ENCODE measurements around the gene ARHGEF25. TPM values are rescaled to one million over a fixed set of nuclear protein-coding genes. Genes with fewer than 3 reads are reported as not detected.

Gene ARHGEF25
- polyA plus RNA-seq, 2 of the 4 experiments (the other 2 are of a cell fraction): 9.3 to 13.8 TPM

DNA sequence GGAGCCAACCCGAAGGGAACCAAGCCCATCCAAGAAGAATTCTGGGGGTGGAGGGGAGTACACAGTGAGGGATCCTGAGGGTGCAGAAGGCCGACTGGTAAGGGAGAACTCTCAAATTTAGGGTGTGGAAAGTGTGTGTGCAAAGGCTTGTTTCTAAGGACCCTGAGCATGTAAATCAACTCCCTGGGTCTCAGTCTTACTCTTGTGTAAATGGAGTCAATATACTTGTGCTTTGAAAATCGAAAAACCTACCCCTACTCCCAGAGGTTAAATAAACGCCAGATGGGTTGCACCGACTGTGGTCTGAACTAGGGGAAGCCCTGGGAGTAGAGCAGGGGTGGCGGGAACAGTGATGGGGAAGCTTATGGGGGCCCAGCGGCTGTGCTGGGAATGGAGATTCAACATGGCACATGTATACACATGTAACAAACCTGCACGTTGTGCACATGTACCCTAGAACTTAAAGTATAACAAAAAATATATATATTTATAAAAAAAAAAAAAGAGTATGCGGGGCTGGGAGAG lies 15.7 kb downstream of the ARHGEF25 start:
- ATAC-seq (no peak), DNase-seq (ENCODE audit: low read depth in 1 of 2, low spot score in 1 of 2) (no peak), FAIRE-seq (no peak)
- no peak overlapping the region for H3K4me2 ChIP-seq
- no peak for TF ChIP-seq HOXB5 (CRISPR knock-in tag; IDR thresholded peaks at IDR 0.05)
- TF ChIP-seq RARB (CRISPR knock-in tag; IDR thresholded peaks at IDR 0.05): no peak
- TF ChIP-seq, protein P1, sequence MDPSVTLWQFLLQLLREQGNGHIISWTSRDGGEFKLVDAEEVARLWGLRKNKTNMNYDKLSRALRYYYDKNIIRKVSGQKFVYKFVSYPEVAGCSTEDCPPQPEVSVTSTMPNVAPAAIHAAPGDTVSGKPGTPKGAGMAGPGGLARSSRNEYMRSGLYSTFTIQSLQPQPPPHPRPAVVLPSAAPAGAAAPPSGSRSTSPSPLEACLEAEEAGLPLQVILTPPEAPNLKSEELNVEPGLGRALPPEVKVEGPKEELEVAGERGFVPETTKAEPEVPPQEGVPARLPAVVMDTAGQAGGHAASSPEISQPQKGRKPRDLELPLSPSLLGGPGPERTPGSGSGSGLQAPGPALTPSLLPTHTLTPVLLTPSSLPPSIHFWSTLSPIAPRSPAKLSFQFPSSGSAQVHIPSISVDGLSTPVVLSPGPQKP (IDR thresholded peaks at IDR 0.05; ENCODE audit: low read depth, low read length): no peak
- TF ChIP-seq GATA3 (IDR thresholded peaks at IDR 0.05; ENCODE audit: borderline replicate concordance): no peak
- TF ChIP-seq PHF8 (IDR thresholded peaks at IDR 0.05; ENCODE audit: borderline replicate concordance, low read depth): no peak
- CTCF ChIA-PET: interaction anchor here (0.6 to 5.5 kb wide), 6 partner anchors 11 to 130 kb away, joined by 3 to 62 read pairs (median 4); no protein-coding TSS in a partner anchor
- no peak overlapping the region for H3K27ac ChIP-seq
- POLR2A ChIA-PET: no interaction called here
- H3K4me3 ChIP-seq: no peak overlapping the region
- peaks cover 6% of the 10 kb centered on the region; the same call in 2 of the 3 replicates for H3K4me1 ChIP-seq
- 83% methylated on average over 9 of the region's 9 CpGs for WGBS (ENCODE audit: missing lambda C conversion rate)
- no peaks in the 10 kb centered on the region for H3K9me3 ChIP-seq

GRCh38 chr12:57627501-57628279 lies 16.5 kb downstream of the ARHGEF25 start:
- Histone ChIP-seq H3K4me2 (no peak overlapping the region), H3K9me3 (no peaks in the 10 kb centered on the region), H3K4me3 (no peak overlapping the region), H3K4me1 (peaks cover 5% of the 10 kb centered on the region; the same call in 2 of the 3 replicates), H3K27ac (no peak overlapping the region)
- no peak for DNase-seq (ENCODE audit: low read depth in 1 of 2, low spot score in 1 of 2)
- ChIA-PET POLR2A (interaction anchor here (0.9 kb wide), 1 partner anchor 15 kb away, joined by 3 read pairs; no protein-coding TSS in a partner anchor), CTCF (interaction anchor here (0.6 to 5.5 kb wide), 8 partner anchors 8 to 169 kb away, joined by 3 to 62 read pairs (median 4); no protein-coding TSS in a partner anchor)
- FAIRE-seq: no peak
- 94% methylated on average over 66 of the region's 67 CpGs for WGBS (ENCODE audit: missing lambda C conversion rate)
- TF ChIP-seq MAX (IDR thresholded peaks at IDR 0.05) (no peak), RNF2 (IDR thresholded peaks at IDR 0.05; ENCODE audit: borderline replicate concordance, low read depth) (no peak), KDM5A (IDR thresholded peaks at IDR 0.05) (no peak), ZC3H11A (IDR thresholded peaks at IDR 0.05) (no peak), PHF8 (IDR thresholded peaks at IDR 0.05; ENCODE audit: borderline replicate concordance, low read depth) (no peak), TFCP2L1 (CRISPR knock-in tag; IDR thresholded peaks at IDR 0.05) (no peak), RARB (CRISPR knock-in tag; IDR thresholded peaks at IDR 0.05) (no peak), NFE2L2 (conservative IDR thresholded peaks at IDR 0.05; ENCODE audit: low read length) (no peak), EHMT2 (IDR thresholded peaks at IDR 0.05; ENCODE audit: low read depth) (no peak), EP300 (IDR thresholded peaks at IDR 0.05) (no peak), RFX5 (IDR thresholded peaks at IDR 0.05) (no peak), ZSCAN20 (CRISPR knock-in tag; IDR thresholded peaks at IDR 0.05) (no peak), SREBF2 (IDR thresholded peaks at IDR 0.05) (no peak), CEBPB (IDR thresholded peaks at IDR 0.05) (no peak), HDAC2 (IDR thresholded peaks at IDR 0.05) (no peak)
- TF ChIP-seq, protein P2, sequence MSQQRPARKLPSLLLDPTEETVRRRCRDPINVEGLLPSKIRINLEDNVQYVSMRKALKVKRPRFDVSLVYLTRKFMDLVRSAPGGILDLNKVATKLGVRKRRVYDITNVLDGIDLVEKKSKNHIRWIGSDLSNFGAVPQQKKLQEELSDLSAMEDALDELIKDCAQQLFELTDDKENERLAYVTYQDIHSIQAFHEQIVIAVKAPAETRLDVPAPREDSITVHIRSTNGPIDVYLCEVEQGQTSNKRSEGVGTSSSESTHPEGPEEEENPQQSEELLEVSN (IDR thresholded peaks at IDR 0.05; ENCODE audit: borderline replicate concordance, low read depth): no peak
- TF ChIP-seq, protein P3, sequence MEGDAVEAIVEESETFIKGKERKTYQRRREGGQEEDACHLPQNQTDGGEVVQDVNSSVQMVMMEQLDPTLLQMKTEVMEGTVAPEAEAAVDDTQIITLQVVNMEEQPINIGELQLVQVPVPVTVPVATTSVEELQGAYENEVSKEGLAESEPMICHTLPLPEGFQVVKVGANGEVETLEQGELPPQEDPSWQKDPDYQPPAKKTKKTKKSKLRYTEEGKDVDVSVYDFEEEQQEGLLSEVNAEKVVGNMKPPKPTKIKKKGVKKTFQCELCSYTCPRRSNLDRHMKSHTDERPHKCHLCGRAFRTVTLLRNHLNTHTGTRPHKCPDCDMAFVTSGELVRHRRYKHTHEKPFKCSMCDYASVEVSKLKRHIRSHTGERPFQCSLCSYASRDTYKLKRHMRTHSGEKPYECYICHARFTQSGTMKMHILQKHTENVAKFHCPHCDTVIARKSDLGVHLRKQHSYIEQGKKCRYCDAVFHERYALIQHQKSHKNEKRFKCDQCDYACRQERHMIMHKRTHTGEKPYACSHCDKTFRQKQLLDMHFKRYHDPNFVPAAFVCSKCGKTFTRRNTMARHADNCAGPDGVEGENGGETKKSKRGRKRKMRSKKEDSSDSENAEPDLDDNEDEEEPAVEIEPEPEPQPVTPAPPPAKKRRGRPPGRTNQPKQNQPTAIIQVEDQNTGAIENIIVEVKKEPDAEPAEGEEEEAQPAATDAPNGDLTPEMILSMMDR (IDR thresholded peaks at IDR 0.05): no peak
- TF ChIP-seq, protein P4, sequence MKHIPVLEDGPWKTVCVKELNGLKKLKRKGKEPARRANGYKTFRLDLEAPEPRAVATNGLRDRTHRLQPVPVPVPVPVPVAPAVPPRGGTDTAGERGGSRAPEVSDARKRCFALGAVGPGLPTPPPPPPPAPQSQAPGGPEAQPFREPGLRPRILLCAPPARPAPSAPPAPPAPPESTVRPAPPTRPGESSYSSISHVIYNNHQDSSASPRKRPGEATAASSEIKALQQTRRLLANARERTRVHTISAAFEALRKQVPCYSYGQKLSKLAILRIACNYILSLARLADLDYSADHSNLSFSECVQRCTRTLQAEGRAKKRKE (CRISPR knock-in tag; IDR thresholded peaks at IDR 0.05; ENCODE audit: low read depth): no peak
- TF ChIP-seq, protein P1 (IDR thresholded peaks at IDR 0.05; ENCODE audit: low read depth, low read length): no peak
- no peak for ATAC-seq

All from A549 (cell line).